Measurements from ENCODE around the gene TMPRSS6. TPM values are rescaled to one million over a fixed set of nuclear protein-coding genes. Genes with fewer than 3 reads are reported as not detected.
A peak's percentile ranks its signal among the peaks of the same experiment; 100 is the strongest.

TMPRSS6 gene
- total and polyA plus RNA-seq, 8 donors = 0.45 to 1.5 (median 0.64) TPM; not detected in 1

GRCh38 chr22:37088108-37088605, 21.4 kb downstream of the TMPRSS6 start:
- no peaks in the 10 kb centered on the region for H3K4me1 ChIP-seq
- DNase-seq (peak in 1 of 4 donors; percentile 54), ATAC-seq (peak; percentile 43)
- H3K4me3 ChIP-seq = no peak overlapping the region
- H3K27me3 ChIP-seq = peaks cover 0 to 52% of the 10 kb centered on the region in 2 donors
- no peaks in the 10 kb centered on the region for H3K9me3 ChIP-seq
- H3K27ac ChIP-seq = no peak overlapping the region
- TF ChIP-seq, protein P1, sequence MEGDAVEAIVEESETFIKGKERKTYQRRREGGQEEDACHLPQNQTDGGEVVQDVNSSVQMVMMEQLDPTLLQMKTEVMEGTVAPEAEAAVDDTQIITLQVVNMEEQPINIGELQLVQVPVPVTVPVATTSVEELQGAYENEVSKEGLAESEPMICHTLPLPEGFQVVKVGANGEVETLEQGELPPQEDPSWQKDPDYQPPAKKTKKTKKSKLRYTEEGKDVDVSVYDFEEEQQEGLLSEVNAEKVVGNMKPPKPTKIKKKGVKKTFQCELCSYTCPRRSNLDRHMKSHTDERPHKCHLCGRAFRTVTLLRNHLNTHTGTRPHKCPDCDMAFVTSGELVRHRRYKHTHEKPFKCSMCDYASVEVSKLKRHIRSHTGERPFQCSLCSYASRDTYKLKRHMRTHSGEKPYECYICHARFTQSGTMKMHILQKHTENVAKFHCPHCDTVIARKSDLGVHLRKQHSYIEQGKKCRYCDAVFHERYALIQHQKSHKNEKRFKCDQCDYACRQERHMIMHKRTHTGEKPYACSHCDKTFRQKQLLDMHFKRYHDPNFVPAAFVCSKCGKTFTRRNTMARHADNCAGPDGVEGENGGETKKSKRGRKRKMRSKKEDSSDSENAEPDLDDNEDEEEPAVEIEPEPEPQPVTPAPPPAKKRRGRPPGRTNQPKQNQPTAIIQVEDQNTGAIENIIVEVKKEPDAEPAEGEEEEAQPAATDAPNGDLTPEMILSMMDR (IDR thresholded peaks at IDR 0.05) = no peak
- intact Hi-C loops (cut with DNase I) = no loop called here
- no peaks in the 10 kb centered on the region for H3K36me3 ChIP-seq

GRCh38 chr22:37086184-37086583, 23.3 kb downstream of the TMPRSS6 start:
- Histone ChIP-seq H3K27me3 (peaks cover 0 to 52% of the 10 kb centered on the region in 2 donors), H3K27ac (no peak overlapping the region), H3K36me3 (no peaks in the 10 kb centered on the region), H3K4me1 (no peaks in the 10 kb centered on the region), H3K9me3 (no peaks in the 10 kb centered on the region), H3K4me3 (no peak overlapping the region)
- TF ChIP-seq, protein P1 (IDR thresholded peaks at IDR 0.05) = no peak
- intact Hi-C loops (cut with DNase I) = no loop called here
- no peak for ATAC-seq
- DNase-seq = peak in 1 of 4 donors; percentile 64

DNA sequence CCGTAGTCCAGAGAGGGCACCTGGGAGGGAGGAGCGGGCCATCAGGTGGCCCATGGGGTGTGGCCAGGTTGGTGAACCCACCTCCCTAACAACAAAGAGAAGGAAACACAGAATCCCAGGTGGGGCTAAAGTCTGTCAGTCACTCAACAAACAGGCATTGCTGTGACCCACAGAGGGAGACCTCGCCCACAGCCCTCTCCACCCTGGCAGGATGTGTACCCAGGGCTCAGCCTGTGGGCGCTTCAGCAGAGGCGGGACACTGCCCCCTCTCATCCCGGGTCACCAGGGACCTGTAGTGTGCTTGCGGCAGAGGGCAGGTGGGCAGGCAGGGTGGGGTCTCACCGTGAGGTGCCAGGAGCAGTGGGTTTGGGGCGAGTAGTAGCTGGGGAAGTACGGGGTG, 25.1 kb downstream of the TMPRSS6 start:
- Histone ChIP-seq H3K9me3 (no peaks in the 10 kb centered on the region), H3K4me3 (no peak overlapping the region), H3K36me3 (no peaks in the 10 kb centered on the region), H3K27me3 (peaks cover 0 to 44% of the 10 kb centered on the region in 2 donors), H3K27ac (no peak overlapping the region), H3K4me1 (peaks cover 0 to 4% of the 10 kb centered on the region in 2 donors)
- ATAC-seq (no peak), DNase-seq (peak in 1 of 4 donors; percentile 51)
- intact Hi-C loops (cut with DNase I) = no loop called here
- TF ChIP-seq, protein P1 (IDR thresholded peaks at IDR 0.05) = no peak

- Histone ChIP-seq H3K36me3 (no peaks in the 10 kb centered on the region), H3K4me1 (peaks cover 0 to 6% of the 10 kb centered on the region in 2 donors)
- intact Hi-C loops (cut with DNase I) = no loop called here
Measured at GRCh38 chr22:37083914-37084313, 25.6 kb downstream of the TMPRSS6 start.

GRCh38 chr22:37082251-37082873, 27.2 kb downstream of the TMPRSS6 start:
- H3K4me1 ChIP-seq = peaks cover 0 to 6% of the 10 kb centered on the region in 2 donors
- ATAC-seq = no peak
- H3K27me3 ChIP-seq = peaks cover 0 to 31% of the 10 kb centered on the region in 2 donors
- H3K9me3 ChIP-seq = no peaks in the 10 kb centered on the region
- intact Hi-C loops (cut with DNase I) = no loop called here
- H3K36me3 ChIP-seq = no peaks in the 10 kb centered on the region
- TF ChIP-seq, protein P1 (IDR thresholded peaks at IDR 0.05) = no peak
- H3K27ac ChIP-seq = no peak overlapping the region
- peak in 1 of 4 donors; percentile 35 for DNase-seq
- no peak overlapping the region for H3K4me3 ChIP-seq

More at GRCh38 chr22:37083914-37084313, 25.6 kb downstream of the TMPRSS6 start:
- Histone ChIP-seq H3K27ac (no peak overlapping the region), H3K27me3 (peaks cover 0 to 40% of the 10 kb centered on the region in 2 donors), H3K4me3 (no peak overlapping the region), H3K9me3 (no peaks in the 10 kb centered on the region)
- ATAC-seq (no peak), DNase-seq (peak in 1 of 4 donors; percentile 64)
- TF ChIP-seq, protein P1 (IDR thresholded peaks at IDR 0.05) = no peak
